AG10803 (cell line): ENCODE measurements around the gene NDRG3.

Source experiments
- DNase-seq: peaks from one replicate; pipeline ENCODE4 v3.0.0; 2010; ENCODE audit warnings: low read depth
- H3K4me3 ChIP-seq: 2 replicates; pipeline ENCODE4 v1.5.1; 2011; ENCODE audit warnings: mild to moderate bottlenecking, low read length, control low read depth
- CTCF ChIP-seq: conservative IDR thresholded peaks from 2 replicates; pipeline ENCODE4 v1.5.1; 2011; ENCODE audit warnings: mild to moderate bottlenecking, low read length, control low read depth, inconsistent platforms

NDRG3 gene

DNA sequence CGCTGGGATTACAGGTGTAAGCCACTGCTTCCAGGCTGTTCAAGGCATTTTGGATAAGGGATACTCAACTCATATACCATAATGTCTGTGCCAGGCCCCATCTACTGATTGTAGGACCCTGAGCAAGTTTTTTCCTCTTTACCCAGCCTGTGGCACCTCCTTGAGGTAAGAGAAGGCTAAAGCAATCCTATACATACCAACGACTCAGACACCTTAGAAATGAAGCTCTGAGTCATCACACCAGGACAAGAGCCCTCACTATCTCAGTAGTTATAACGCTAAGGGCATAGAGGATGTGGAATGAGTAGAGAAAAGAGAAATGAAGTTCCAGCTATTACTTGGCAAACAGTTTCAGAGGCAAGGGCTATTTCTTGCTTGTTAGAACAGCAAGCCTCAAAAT, 16.9 kb downstream of the NDRG3 start:
- H3K4me3 ChIP-seq = no peak overlapping the region
- no peak for TF ChIP-seq CTCF
- no peak for DNase-seq

DNA sequence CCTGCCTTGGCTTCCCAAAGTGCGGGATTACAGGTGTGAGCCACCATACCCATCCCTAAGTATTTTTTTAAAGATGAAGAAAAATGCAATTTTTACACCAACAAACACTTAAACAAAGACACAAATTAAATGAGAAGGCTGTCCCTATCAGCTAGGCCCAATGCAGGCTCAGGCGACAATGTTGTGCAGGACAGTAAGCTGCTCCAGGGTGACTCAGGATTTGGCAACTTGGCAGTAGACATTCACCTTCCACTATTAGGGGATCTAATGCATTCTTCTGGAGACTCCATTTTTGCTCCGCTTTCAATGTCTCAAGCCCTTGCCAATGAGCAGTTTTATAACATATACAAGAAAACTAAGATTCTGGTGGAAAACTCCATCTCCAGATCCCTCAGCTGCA, 19.7 kb downstream of the NDRG3 start:
- no peak for TF ChIP-seq CTCF
- no peak overlapping the region for H3K4me3 ChIP-seq
- no peak for DNase-seq

DNA sequence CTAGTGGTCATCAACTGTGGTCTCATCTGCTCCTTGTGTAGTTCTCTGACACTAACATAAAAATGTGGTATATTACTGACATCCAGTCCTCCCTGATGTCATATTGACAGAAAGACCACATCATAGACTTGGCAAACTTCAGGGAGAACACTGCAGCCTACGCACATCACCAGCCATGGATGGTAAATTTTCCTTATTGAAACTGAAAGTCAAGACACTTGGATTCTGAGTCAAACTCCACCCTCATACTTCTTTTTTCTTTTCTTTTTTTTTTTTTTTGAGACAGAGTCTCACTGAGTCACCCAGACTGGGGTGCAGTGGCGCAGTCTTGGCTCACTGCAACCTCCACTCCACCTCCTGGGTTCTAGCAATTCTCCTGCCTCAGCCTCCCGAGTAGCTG, 25.4 kb downstream of the NDRG3 start:
- TF ChIP-seq CTCF = no peak
- no peak for DNase-seq

GRCh38 chr20:36717657-36718056, 28.2 kb downstream of the NDRG3 start:
- H3K4me3 ChIP-seq = no peak overlapping the region
- TF ChIP-seq CTCF = peak; percentile 33
- DNase-seq = peak; percentile 9

More for the DNA sequence above, 25.4 kb downstream of the NDRG3 start:
- no peak overlapping the region for H3K4me3 ChIP-seq

DNA sequence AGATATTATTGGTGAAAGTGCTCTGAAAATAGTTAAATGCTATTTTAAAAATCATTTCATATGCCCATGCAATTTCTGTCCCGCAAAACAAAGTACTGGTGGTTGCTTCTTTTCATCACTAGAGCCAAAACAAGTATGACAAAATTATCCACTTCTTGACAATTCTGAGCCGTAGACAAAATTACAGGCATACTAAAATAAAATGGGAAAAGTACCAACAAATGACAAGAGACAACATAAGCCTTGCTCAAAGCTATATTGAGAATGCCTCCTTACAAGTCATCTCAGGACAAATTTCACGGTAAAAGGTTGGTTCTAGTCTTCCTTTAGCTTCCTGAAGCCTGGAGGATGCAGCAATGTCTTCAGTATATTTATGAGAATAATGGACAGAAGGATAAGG, 28.9 kb downstream of the NDRG3 start:
- H3K4me3 ChIP-seq = no peak overlapping the region
- no peak for TF ChIP-seq CTCF
- no peak for DNase-seq

GRCh38 chr20:36712775-36713174, 33.1 kb downstream of the NDRG3 start:
- no peak for TF ChIP-seq CTCF
- no peak for DNase-seq

GRCh38 chr20:36709126-36709525, 36.8 kb downstream of the NDRG3 start:
- no peak for DNase-seq
- no peak overlapping the region for H3K4me3 ChIP-seq
- TF ChIP-seq CTCF = no peak

More at GRCh38 chr20:36712775-36713174, 33.1 kb downstream of the NDRG3 start:
- no peak overlapping the region for H3K4me3 ChIP-seq
